GM12878 (cell line): ENCODE measurements around the gene INHA. TPM values are rescaled to one million over a fixed set of nuclear protein-coding genes. Genes with fewer than 3 reads are reported as not detected.

Experiments used
- ATAC-seq: fragments of 200-7000 bp; cut with Tn5 transposase; 3 replicates; pipeline ENCODE4 v1.9.1; 2020; ENCODE audit warnings: mild to moderate bottlenecking, moderate library complexity
- BruUV-seq: library from RNA; stranded (reverse); fragments of 400-500 nt; replicated peaks from 2 replicates; lab custom pipeline; 2021; lab: Mats Ljungman, UMichigan
- CTCF ChIA-PET: fragments of 300-600 bp; sonication (Branson Sonifier 250); formaldehyde crosslinking; extraction: SDS; loops from one replicate; lab custom pipeline; 2021; ENCODE audit warnings: inconsistent platforms; lab: Yijun Ruan, JAX
- POLR2A ChIA-PET: fragments of 350-600 bp; formaldehyde crosslinking; extraction: SDS; loops from one replicate; lab custom pipeline; 2021; ENCODE audit warnings: inconsistent platforms; lab: Charles Lee
- RAD21 ChIA-PET: fragments of 300-600 bp; sonication (Branson Sonifier 250); formaldehyde crosslinking; loops from one replicate; lab custom pipeline; 2023; ENCODE audit warnings: antibody characterized with exemption; ENCODE audit not compliant: unreplicated experiment; lab: Charles Lee
- SMC1A ChIA-PET: fragments of 300-600 bp; sonication (Branson Sonifier 250); formaldehyde crosslinking; loops from one replicate; lab custom pipeline; 2023; ENCODE audit not compliant: unreplicated experiment, uncharacterized antibody; lab: Charles Lee
- DNase-seq: peaks from one replicate; pipeline ENCODE4 v3.0.0-alpha.2; 2011; ENCODE audit warnings: low read depth, low spot score
- FAIRE-seq: peaks from 3 replicates; lab custom pipeline; 2011; peaks lifted over from hg19 to GRCh38; lab: Jason Lieb, UNC
- H2AFZ ChIP-seq: 2 replicates; pipeline ENCODE4 v1.6.0; 2011; ENCODE audit warnings: low read depth, low read length, control low read depth; ENCODE audit not compliant: control insufficient read depth
- H3K27ac ChIP-seq: 2 replicates; pipeline ENCODE4 v1.5.1; 2011; ENCODE audit warnings: control low read depth; ENCODE audit not compliant: control insufficient read depth, insufficient read depth
- H3K27me3 ChIP-seq, 2 experiments: replicated peaks in 1 of 2; 2 replicates each; pipeline versions ENCODE4 v1.6.0 to v1.6.1; 2011; ENCODE audit warnings: low read length in 1 of 2; ENCODE audit not compliant: control insufficient read depth in 2 of 2, insufficient read depth in 2 of 2
- H3K36me3 ChIP-seq, 2 experiments: 2 replicates each; pipeline ENCODE4 v1.5.1; 2011; ENCODE audit warnings: low read length in 1 of 2; ENCODE audit not compliant: control insufficient read depth in 2 of 2, insufficient read depth in 2 of 2
- H3K4me1 ChIP-seq: 2 replicates; pipeline ENCODE4 v1.6.1; 2011; ENCODE audit warnings: mild to moderate bottlenecking, low read length, moderate library complexity, mixed read lengths; ENCODE audit not compliant: control insufficient read depth, insufficient read depth
- H3K4me2 ChIP-seq: 2 replicates; pipeline ENCODE4 v1.6.0; 2011; ENCODE audit warnings: control low read depth; ENCODE audit not compliant: control insufficient read depth, insufficient read depth
- H3K4me3 ChIP-seq: fragments of 200-600 bp; sonication (generic); 2 replicates; pipeline ENCODE4 v1.5.1; 2016
- H3K79me2 ChIP-seq: 2 replicates; pipeline ENCODE4 v1.6.0; 2011; ENCODE audit warnings: low read length; ENCODE audit not compliant: control insufficient read depth, insufficient read depth
- H3K9ac ChIP-seq: 2 replicates; pipeline ENCODE4 v1.8.0; 2011; ENCODE audit warnings: low read length, control low read depth, mixed read lengths; ENCODE audit not compliant: control insufficient read depth, insufficient read depth
- H3K9me3 ChIP-seq: replicated peaks from 3 replicates; pipeline ENCODE4 v1.5.1; 2011; ENCODE audit warnings: mild to moderate bottlenecking, low read length; ENCODE audit not compliant: control insufficient read depth, insufficient read depth
- H4K20me1 ChIP-seq: 2 replicates; pipeline ENCODE4 v1.6.0; 2011; ENCODE audit not compliant: control insufficient read depth, insufficient read depth
- BHLHE40 ChIP-seq, 2 experiments: fragments of 450-650 bp in 1 of 2; IDR thresholded peaks; 2 replicates each; pipeline ENCODE4 v1.6.1; 2011 to 2017; ENCODE audit warnings: low read depth in 2 of 2, borderline replicate concordance in 1 of 2, improper control_type of control experiment in 1 of 2, low read length in 1 of 2, mild to moderate bottlenecking in 1 of 2
- CBX5 ChIP-seq: sonication (generic); IDR thresholded peaks from 2 replicates; pipeline ENCODE4 v1.6.1; 2016; ENCODE audit warnings: low read depth, moderate library complexity, mild to moderate bottlenecking, inconsistent platforms
- CHD4 ChIP-seq: fragments of 200-600 bp; sonication (generic); IDR thresholded peaks from 2 replicates; pipeline ENCODE4 v1.6.1; 2016; ENCODE audit warnings: mild to moderate bottlenecking
- CTCF ChIP-seq, 3 experiments: IDR thresholded peaks in 2 of 3; conservative IDR thresholded peaks in 1 of 3; 2 replicates each; pipeline ENCODE4 v1.5.1; 2011; ENCODE audit warnings: low read depth in 3 of 3, low read length in 3 of 3, mild to moderate bottlenecking in 3 of 3, control low read depth in 2 of 3, moderate library complexity in 2 of 3, inconsistent platforms in 1 of 3, mixed read lengths in 1 of 3; ENCODE audit not compliant: control insufficient read depth in 2 of 3, insufficient read depth in 1 of 3; ENCODE audit errors: extremely low read depth in 1 of 3
- IRF3 ChIP-seq: fragments of 450-650 bp; IDR thresholded peaks from 2 replicates; pipeline ENCODE4 v1.6.1; 2014; ENCODE audit warnings: mild to moderate bottlenecking
- NFXL1 ChIP-seq: fragments of 450-650 bp; IDR thresholded peaks from 2 replicates; pipeline ENCODE4 v1.6.1; 2017; ENCODE audit warnings: antibody characterized with exemption, mild to moderate bottlenecking, borderline replicate concordance
- NR2C2 ChIP-seq: IDR thresholded peaks from 2 replicates; pipeline ENCODE4 v1.6.1; 2011; ENCODE audit warnings: borderline replicate concordance, low read depth; ENCODE audit not compliant: control insufficient read depth, insufficient read length
- NR2F1 ChIP-seq: fragments of 450-650 bp; conservative IDR thresholded peaks from 2 replicates; pipeline ENCODE4 v1.6.1; 2017; ENCODE audit warnings: mild to moderate bottlenecking
- RB1 ChIP-seq: fragments of 450-650 bp; formaldehyde crosslinking; IDR thresholded peaks from 2 replicates; pipeline ENCODE4 v1.6.1; 2017; ENCODE audit warnings: mild to moderate bottlenecking, borderline replicate concordance
- RFX5 ChIP-seq: IDR thresholded peaks from 2 replicates; pipeline ENCODE4 v1.6.1; 2011; ENCODE audit warnings: low read depth, low read length, improper control_type of control experiment
- SIX5 ChIP-seq: IDR thresholded peaks from 2 replicates; pipeline ENCODE4 v1.6.1; 2011; ENCODE audit warnings: mild to moderate bottlenecking, low read depth, low read length, moderate library complexity; ENCODE audit not compliant: severe bottlenecking
- WRNIP1 ChIP-seq: IDR thresholded peaks from 2 replicates; pipeline ENCODE4 v1.6.1; 2011; ENCODE audit warnings: low read depth, low read length, improper control_type of control experiment, borderline replicate concordance
- YBX1 ChIP-seq: fragments of 450-650 bp; IDR thresholded peaks from 2 replicates; pipeline ENCODE4 v1.6.1; 2016; ENCODE audit warnings: antibody characterized with exemption
- ZNF384 ChIP-seq: IDR thresholded peaks from 2 replicates; pipeline ENCODE4 v1.6.1; 2012; ENCODE audit warnings: low read depth, mild to moderate bottlenecking, low read length, improper control_type of control experiment, borderline replicate concordance
- WGBS: methylation state at CpG from one replicate; pipeline ENCODE4 v1.1.6; 2016; ENCODE audit warnings: low lambda C conversion rate; ENCODE audit not compliant: insufficient replicate concordance, insufficient coverage; ENCODE audit errors: missing lambda C conversion rate; 5-methylcytosine and 5-hydroxymethylcytosine counted together
- in situ Hi-C: fragments of 300-500 bp; cut with MboI; formaldehyde crosslinking; loops from 9 replicates; pipeline ENCODE4 v1.14.3; 2018; ENCODE audit warnings: mixed read lengths
- intact Hi-C: fragments of 100-400 bp; cut with micrococcal nuclease; formaldehyde crosslinking; loops from one replicate; pipeline ENCODE4 v1.14.2; 2022; ENCODE audit not compliant: unreplicated experiment
- polyA plus RNA-seq, 11 experiments: library from polyadenylated mRNA; depleted of rRNA in 4 of 11; unstranded in 6 of 11; stranded (reverse) in 5 of 11; fragments of >200 nt; fragmentation: Nextera tagmentation in 4 of 11; fragmentation: Illumina TruSeq in 1 of 11; extraction: Ambion mirVana in 4 of 11; extraction: Trizol in 1 of 11; gene quantifications; 1 replicate in 1 of 11; 2 replicates in 10 of 11; pipeline versions ENCODE4 v1.2.1 to v1.2.3, GENCODE V29; 2011 to 2016; ENCODE audit warnings: inconsistent platforms in 2 of 11, missing spikeins in 2 of 11, low read depth in 1 of 11
- total RNA-seq, 4 experiments: library from RNA; depleted of rRNA in 3 of 4; stranded (reverse); fragments of >200 nt in 3 of 4; fragmentation: Illumina TruSeq in 1 of 4; extraction: Trizol in 1 of 4; gene quantifications; 2 replicates each; pipeline versions ENCODE4 v1.2.1 to v1.2.3, GENCODE V29; 2013 to 2021
- TF ChIP-seq, protein P1 (sequence below): fragments of 450-650 bp; formaldehyde crosslinking; IDR thresholded peaks from 2 replicates; pipeline ENCODE4 v1.4.0; 2022; ENCODE audit warnings: mild to moderate bottlenecking, moderate library complexity

Gene INHA
- total and polyA plus RNA-seq, 10 of the 15 experiments (the other 5 are each of a cell fraction or from before 2014, with no cell fraction given): not detected

- TF ChIP-seq, protein P1, sequence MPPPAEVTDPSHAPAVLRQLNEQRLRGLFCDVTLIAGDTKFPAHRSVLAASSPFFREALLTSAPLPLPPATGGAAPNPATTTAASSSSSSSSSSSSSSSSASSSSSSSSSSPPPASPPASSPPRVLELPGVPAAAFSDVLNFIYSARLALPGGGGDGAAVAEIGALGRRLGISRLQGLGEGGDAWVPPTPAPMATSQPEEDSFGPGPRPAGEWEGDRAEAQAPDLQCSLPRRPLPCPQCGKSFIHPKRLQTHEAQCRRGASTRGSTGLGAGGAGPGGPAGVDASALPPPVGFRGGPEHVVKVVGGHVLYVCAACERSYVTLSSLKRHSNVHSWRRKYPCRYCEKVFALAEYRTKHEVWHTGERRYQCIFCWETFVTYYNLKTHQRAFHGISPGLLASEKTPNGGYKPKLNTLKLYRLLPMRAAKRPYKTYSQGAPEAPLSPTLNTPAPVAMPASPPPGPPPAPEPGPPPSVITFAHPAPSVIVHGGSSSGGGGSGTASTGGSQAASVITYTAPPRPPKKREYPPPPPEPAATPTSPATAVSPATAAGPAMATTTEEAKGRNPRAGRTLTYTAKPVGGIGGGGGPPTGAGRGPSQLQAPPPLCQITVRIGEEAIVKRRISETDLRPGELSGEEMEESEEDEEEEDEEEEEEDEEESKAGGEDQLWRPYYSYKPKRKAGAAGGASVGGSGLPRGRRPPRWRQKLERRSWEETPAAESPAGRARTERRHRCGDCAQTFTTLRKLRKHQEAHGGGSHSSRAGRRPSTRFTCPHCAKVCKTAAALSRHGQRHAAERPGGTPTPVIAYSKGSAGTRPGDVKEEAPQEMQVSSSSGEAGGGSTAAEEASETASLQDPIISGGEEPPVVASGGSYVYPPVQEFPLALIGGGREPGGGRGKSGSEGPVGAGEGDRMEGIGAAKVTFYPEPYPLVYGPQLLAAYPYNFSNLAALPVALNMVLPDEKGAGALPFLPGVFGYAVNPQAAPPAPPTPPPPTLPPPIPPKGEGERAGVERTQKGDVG (CRISPR knock-in tag): no peak
- no peak for TF ChIP-seq CBX5
These were observed 22.5 kb upstream of the INHA start (continued) for GRCh38 chr2:219549619-219550018.

DNA sequence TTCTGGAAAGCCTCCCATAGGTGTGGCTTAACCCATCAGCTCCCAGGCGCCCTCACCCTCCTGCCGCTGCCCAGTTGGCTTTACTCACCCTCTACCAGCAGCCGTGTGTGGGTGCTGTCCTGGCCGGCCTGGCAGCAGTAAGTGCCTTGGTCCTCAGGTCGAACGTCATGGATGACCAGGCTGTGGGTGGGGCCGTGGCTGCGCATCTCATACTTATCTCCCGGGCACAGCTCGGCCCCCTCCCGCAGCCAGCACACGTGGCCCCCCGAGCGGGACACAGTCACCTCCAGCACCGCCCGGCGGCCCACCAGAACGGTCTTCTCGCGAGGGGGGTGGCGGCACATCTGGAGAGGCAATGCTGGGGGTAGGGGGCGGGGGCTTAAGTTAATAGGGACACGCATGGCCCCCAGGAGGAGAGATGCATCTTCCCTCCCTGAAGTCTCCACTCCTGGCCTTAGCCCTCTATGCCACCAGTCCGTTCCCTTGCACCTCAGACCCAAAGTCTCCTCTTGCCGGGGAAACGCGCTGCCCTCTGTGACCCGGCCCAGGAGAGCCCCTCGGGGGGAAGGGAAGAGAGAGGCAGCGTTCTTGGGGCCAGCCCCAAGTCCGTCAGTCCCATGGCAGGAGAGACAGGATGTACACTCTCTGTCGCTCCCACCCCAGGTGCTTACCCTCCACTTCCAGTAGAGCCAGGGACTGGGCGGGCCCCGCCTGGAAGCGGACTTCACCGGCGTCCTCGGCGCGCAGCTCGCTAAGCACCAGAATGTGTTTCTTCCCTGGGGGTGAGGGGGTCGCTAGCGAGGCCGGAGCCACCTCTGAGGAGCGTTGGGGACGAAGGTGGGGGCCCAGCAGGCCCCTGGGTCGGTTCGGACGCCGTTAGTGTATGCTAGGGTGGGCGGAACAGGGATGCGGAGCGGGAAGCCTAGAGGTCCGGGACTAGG, 20.4 kb upstream of the INHA start:
- no TSS peak for BruUV-seq
- DNase-seq (no peak), ATAC-seq (peak; percentile 40), FAIRE-seq (no peak)
- Histone ChIP-seq H3K27ac (no peak overlapping the region), H3K79me2 (no peaks in the 10 kb centered on the region), H3K4me2 (peak overlapping the region; percentile 77), H2AFZ (peak overlapping the region; percentile 37), H3K36me3 (no peaks in the 10 kb centered on the region), H3K27me3 (peaks cover 3 to 8% of the 10 kb centered on the region in 2 experiments), H3K4me3 (peak overlapping the region; percentile 57; the same call in 1 of the 2 replicates), H3K9me3 (no peaks in the 10 kb centered on the region; the same call in 2 of the 3 replicates), H4K20me1 (no peaks in the 10 kb centered on the region), H3K9ac (no peak overlapping the region), H3K4me1 (no peaks in the 10 kb centered on the region; the same call in 1 of the 2 replicates)
- no peak for TF ChIP-seq RFX5
- no peak for TF ChIP-seq NR2C2
- no peak for TF ChIP-seq YBX1
- TF ChIP-seq ZNF384: no peak
- no peak for TF ChIP-seq NR2F1
- no peak for TF ChIP-seq CHD4
- TF ChIP-seq CTCF (IDR thresholded peaks at IDR 0.05 in 2 of 3, conservative IDR thresholded peaks at IDR 0.05 in 1 of 3; ENCODE audit: control insufficient read depth in 2 of 3, extremely low read depth in 1 of 3, insufficient read depth in 1 of 3, low read depth in 3 of 3, low read length in 3 of 3): no peak
- no peak for TF ChIP-seq WRNIP1
- TF ChIP-seq BHLHE40 (IDR thresholded peaks at IDR 0.05; ENCODE audit: borderline replicate concordance in 1 of 2, low read depth in 2 of 2, low read length in 1 of 2): no peak
- no peak for TF ChIP-seq SIX5
- TF ChIP-seq NFXL1: no peak
- TF ChIP-seq IRF3: no peak
- no peak for TF ChIP-seq RB1
- in situ Hi-C loops (no loop called here), intact Hi-C loops (no loop called here)
- SMC1A ChIA-PET: no interaction called here
- RAD21 ChIA-PET: interaction anchor here (1.0 kb wide), 1 partner anchor 11 kb away, joined by 3 read pairs; no protein-coding TSS in a partner anchor
- WGBS: 20% methylated on average over 51 of the region's 54 CpGs
- POLR2A ChIA-PET: no interaction called here
- CTCF ChIA-PET: interaction anchor here (0.9 to 1.9 kb wide), 2 partner anchors 9 to 11 kb away, joined by 3 to 7 read pairs; partner anchors contain the start of gene CHPF
